ENCODE results near the gene UCHL5. TPM values are rescaled to one million over a fixed set of nuclear protein-coding genes. Genes with fewer than 3 reads are reported as not detected.

Gene UCHL5
- total RNA-seq, 1 experiment from 2014 or later, result 42.1 TPM

GRCh38 chr1:193016788-193017187 lies 42.4 kb downstream of the UCHL5 start:
- H3K79me1 ChIP-seq (ENCODE audit: insufficient read depth, low read depth, low read length, poor library complexity, severe bottlenecking), result no peaks in the 10 kb centered on the region
- no peaks in the 10 kb centered on the region for H3K9me3 ChIP-seq (ENCODE audit: control insufficient read depth, low read depth, low read length)
- no peak overlapping the region for H2AK5ac ChIP-seq (ENCODE audit: insufficient read length, low read length)
- H3K4me1 Mint-ChIP-seq, result peaks cover 3 to 5% of the 10 kb centered on the region in 2 experiments; a peak in 2 of 4 replicates
- no peak overlapping the region for H2BK20ac ChIP-seq (ENCODE audit: low read depth, low read length, poor library complexity, severe bottlenecking)
- H3K9ac ChIP-seq (ENCODE audit: extremely low read depth, insufficient read length, low read length), result no peak overlapping the region
- H3K23me2 ChIP-seq (ENCODE audit: insufficient read length, low read depth, low read length, poor library complexity, severe bottlenecking), result no peaks in the 10 kb centered on the region
- H4K8ac ChIP-seq (replicated peaks; ENCODE audit: insufficient read length, low read depth, low read length), result no peak overlapping the region
- no peaks in the 10 kb centered on the region for H3K27me3 ChIP-seq (ENCODE audit: insufficient read depth, low read length)
- no peak overlapping the region for H3K23ac ChIP-seq (ENCODE audit: insufficient read length, low read depth, low read length)
- H3K9me3 Mint-ChIP-seq, result no peaks in the 10 kb centered on the region
- H2BK12ac ChIP-seq (ENCODE audit: insufficient read length, low read depth, low read length), result no peak overlapping the region
- no peak overlapping the region for H3K4me2 ChIP-seq (ENCODE audit: insufficient read depth, insufficient read length, low read length)
- no peak overlapping the region for H3T11ph ChIP-seq (ENCODE audit: low read length)
- DNase-seq, result no peak
- no peak overlapping the region for H3K27ac Mint-ChIP-seq
- H2AFZ ChIP-seq (ENCODE audit: low read length), result no peak overlapping the region
- H4K20me1 ChIP-seq (ENCODE audit: control insufficient read depth, insufficient read depth, insufficient read length), result no peaks in the 10 kb centered on the region
- H3K56ac ChIP-seq (ENCODE audit: insufficient read length, low read depth, low read length), result no peak overlapping the region
- H3K14ac ChIP-seq (ENCODE audit: insufficient read depth, low read length), result no peak overlapping the region
- H3K18ac ChIP-seq (ENCODE audit: insufficient read length, low read depth, low read length), result no peak overlapping the region
- no peaks in the 10 kb centered on the region for H3K79me2 ChIP-seq (ENCODE audit: insufficient read depth, low read length)
- no peak overlapping the region for H2BK15ac ChIP-seq (ENCODE audit: low read depth, low read length)
- no peak overlapping the region for H3K4ac ChIP-seq (ENCODE audit: low read depth, low read length)
- no peak overlapping the region for H4K91ac ChIP-seq (ENCODE audit: insufficient read length, low read depth, low read length)
- no peak overlapping the region for H2BK120ac ChIP-seq (ENCODE audit: low read depth, low read length, poor library complexity, severe bottlenecking)
- no peaks in the 10 kb centered on the region for H3K27me3 Mint-ChIP-seq (ENCODE audit: low read depth)
- H3K4me1 ChIP-seq (ENCODE audit: insufficient read depth, low read length), result no peaks in the 10 kb centered on the region
- H2BK5ac ChIP-seq (ENCODE audit: insufficient read length, low read length), result no peak overlapping the region
- no peak overlapping the region for H3K4me3 Mint-ChIP-seq
- peaks cover 0 to 3% (median 0%) of the 10 kb centered on the region in 3 experiments; a peak in 1 of 7 replicates for H3K36me3 Mint-ChIP-seq (ENCODE audit: insufficient read depth in 1 of 3, low read depth in 3 of 3)
- H3K27ac ChIP-seq (ENCODE audit: insufficient read length, low read depth, low read length), result no peak overlapping the region
- H4K5ac ChIP-seq (ENCODE audit: insufficient read length, low read depth, low read length), result no peak overlapping the region
- no peak for TF ChIP-seq CTCF (conservative IDR thresholded peaks at IDR 0.05)

Data from H9 (cell line).